HG03045 (cell line): ENCODE data around the gene VWA3B.

ENCODE experiments used
- ATAC-seq: cut with Tn5 transposase; IDR thresholded peaks from one replicate; pipeline ENCODE4 v1.9.1; 2021; ENCODE audit warnings: mild to moderate bottlenecking, moderate library complexity; ENCODE audit not compliant: unreplicated experiment

VWA3B gene

DNA sequence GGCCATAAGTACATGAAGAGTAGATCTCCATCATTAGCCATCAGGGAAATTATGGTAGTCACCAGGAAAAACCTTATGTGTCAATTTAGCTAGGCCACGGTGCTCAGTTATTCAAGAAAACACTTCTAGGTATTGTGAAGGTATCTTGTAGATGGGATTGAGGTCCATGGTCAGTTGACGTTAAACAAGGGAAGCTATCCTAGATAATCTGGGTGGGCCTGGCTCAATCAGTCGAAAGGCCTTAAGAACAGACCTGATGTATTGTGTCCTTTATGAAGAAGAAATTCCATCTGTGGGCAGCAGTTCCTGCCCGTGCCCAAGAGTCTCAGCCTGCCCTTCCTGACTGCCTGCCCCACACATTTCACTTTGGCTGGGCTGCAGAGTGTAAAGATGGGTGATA is 242.6 kb downstream of the VWA3B start:
- no peak for ATAC-seq

DNA sequence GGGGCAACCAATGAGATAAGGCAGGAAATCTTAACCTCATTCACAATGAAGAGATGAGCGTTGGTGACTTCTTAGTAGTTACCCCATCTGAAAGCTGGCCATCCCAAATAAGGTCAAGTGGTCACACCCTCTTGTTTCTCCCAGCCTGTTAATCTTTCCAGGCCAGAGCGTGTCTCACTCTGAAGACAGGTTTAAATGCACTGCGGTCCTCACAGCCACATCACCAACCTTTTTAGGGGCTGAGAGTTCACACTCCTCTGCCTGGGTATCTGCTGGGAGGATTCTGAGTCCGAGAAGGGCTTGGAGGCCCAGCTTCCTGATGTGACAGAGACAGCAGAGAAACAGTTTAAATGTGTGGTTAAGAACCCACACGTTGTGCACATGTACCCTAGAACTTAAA is 246.0 kb downstream of the VWA3B start:
- ATAC-seq: no peak

DNA sequence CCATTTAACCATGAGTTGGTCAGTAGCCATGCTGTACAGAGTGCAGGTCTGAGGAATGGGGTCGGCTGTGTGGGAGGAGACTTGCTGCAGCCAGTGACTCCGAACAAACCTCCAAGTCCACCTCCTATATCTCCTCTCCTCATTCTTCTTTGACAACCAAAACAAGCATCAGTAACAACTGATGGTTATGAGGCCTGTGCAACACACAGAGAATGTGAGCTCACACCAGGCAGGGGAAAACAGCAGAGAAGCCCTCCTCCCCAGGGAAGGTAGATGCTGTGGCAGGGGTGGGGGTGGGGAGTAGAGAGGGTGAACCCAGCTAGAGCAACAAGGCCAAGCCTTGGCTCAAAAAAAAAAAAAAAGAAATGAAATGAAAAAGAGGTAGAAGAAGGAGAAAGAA is 247.0 kb downstream of the VWA3B start:
- no peak for ATAC-seq

DNA sequence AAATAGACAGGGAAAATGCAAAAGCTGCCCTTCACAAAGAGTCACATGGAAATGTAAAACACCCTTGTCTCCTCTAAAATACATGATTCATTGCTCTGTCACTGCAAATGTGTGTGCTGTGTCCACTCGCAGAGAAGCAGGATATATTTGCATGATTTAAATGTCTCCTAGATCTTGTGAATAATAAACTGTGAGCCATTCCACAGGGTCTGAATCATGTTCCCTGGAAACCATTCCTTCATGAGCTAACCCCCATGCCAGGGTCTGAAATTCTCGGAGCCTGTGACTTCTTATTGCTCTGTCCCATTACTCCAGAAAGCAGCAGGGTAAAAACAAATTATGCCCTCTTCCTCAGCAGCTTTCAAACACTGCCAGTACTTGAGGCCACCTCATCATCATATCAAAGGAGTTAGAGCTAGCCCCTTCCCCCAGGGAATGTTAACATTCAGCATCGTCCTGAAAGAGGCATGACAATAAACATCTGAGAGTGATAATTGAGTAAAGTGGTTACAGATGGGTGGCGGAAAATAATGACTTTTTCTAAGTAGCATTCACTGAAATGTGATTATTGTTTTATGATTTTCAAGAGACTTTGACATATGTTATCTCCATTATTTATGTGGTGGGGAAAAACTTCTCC is 247.6 kb downstream of the VWA3B start:
- ATAC-seq: no peak

DNA sequence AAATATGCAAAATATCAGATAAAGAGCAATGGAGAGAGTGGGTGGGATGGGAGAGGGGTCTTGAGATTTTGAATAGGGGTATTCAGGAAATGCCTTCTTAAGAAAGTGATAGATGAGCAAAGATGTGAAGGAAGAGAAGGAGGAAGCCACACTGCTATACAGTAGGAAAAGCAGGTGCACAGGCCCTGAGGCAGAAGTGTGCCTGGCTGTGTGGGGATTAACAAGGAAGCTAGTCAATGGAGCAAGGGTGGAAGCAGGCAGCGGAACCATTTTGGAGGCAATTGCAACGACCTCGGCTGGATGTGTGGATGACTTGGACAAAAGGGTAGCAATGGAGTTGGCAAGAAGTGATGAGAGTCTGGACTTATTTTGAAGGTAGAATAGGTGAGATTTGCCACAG is 248.3 kb downstream of the VWA3B start:
- ATAC-seq: no peak

DNA sequence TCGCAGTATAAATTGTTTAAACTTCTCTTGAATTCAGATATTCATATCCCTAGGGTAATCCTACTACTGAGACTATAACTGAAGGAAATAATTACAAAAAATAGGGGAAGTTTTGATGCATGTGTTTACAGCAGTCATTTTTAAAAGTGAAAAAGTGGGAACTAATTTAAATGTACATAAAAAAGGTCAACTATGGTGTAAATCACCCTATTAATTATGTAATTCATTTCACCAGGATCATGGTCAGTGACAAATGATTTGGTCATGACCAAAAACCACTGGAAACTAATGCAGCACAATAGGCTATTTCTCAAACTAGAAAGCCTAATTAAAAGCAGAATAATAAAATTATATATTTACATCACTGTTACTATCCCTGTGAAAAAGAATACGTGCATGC is 254.3 kb downstream of the VWA3B start:
- ATAC-seq: no peak

DNA sequence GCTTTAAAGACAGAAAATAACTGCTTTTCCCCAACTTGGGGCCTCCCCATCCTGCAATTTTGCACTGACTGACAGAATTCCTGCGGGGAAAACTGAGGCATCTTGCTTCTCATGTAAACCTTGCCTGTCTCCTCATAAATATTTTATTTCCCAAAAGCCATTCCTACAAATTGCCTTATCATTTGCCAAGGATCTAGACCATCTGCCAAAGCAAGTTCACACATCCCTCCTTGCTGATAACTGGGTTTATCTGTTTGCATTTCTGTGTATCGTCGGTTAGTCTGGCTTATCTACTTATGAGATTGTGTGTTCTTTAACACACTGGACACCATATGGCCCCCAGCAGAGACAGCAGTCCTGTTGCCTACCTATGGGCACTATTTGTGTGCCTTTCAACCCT is 256.3 kb downstream of the VWA3B start:
- no peak for ATAC-seq

DNA sequence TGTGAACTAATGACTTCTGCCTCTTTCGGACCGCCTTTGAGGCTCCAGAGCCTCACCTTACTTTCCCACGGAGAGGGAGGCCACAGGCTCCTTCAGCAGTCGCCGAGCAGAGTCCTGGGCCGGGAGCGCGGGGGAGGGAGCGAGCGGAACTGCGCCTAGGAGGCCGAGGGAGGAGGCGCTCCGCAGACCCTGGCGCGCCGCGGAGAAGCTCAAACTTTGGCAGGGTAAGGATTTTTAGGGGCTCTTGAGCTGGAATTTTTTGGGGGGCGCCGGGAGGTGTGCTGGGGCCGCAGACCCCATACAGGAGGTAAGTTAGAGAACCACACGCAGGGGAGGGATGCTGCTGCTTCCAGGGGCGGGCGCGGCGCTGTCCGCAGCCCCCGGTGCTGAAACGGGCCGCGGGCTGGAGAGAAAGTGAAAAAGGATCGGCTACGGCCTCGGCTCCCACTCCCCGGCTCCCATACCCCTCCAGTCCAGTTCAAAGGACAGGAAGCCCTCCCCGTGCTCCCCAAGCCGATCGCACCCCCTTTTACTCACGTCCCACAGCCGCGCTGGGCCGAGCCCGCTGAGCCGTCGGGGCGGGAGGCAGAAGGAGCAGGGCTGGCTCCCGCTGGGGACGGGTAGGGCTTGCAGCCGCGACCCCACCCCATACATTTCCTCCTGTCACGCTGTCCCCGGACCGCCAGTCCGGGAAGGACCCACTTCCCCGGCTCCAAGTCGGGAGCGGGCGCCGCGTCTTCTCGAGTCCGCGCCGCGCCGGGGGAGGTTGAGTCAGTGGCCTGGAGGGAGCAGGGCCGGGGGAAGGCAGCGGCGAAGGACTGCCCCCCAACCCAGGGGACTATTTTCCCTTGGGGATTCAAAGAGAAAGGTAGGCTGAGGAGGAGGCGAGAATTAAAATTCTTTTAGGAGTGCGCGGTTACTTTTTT is 259.6 kb downstream of the VWA3B start, which contains the start of gene CNGA3:
Gene CNGA3 (plus strand): TSS at position 146 of the 926 bp plus-strand sequence. CDS start 23,520 bp downstream, outside the sequence.
- ATAC-seq: no peak

DNA sequence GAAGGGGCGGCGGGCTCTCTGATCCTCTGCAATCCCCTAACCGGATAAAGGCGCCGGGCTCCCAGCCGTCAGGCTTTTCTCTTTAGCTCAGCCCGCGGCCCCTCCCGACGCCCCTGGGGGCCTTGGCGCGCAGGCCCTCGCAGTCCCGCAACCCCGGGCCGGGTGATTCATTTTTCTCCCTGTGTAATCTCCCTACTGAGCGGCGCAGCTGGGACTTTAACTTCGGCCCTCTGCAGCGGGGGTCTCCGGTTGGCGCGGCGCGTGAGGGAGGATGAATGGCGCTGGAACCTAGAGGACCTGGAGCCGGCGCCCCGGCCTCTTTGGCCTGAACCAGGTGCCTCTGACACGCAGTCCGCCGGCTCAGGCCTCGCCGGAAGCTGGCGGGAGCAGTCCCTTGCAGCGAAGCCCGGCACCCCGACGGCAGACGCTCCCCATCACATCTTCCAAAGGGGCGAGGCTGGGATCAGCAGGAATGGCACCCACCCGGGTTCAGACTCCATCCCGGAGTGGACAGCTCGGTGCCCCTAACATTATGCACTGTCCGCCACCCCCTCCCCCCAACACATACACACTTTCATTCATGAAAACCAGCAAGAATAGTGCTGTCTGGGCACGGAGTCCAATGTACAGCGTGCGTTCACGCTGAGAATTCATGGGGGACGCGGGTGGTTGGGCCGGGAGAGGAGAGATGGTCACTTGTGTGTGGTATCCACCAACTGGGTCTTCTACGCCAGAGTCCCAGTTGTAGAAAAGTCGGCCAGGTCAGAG is 260.5 kb downstream of the VWA3B start:
- ATAC-seq: no peak

DNA sequence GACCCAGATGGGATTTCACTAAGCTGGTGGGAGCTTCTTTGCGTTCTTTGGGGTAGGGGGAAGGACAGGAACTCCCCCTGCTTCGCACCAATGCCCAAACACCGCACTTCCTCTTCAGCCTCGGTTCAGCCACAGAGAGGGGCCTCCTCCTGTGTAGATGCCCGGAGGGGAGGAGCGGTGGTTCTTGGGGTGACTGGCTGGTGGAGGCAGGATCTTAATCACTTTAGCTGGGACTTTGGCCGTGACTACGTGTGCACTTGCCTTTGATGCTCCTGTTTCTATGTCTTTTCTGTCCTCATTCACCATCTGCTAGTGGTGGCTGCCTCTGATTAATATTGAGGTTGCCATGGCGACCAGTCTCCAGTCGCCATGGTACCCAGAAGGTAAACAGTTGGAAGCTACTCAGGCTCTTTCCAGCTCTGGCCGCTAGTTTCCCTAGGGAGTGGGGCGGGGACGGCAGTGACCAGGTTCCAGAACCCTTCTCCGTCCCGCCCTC is 261.1 kb downstream of the VWA3B start:
- no peak for ATAC-seq

DNA sequence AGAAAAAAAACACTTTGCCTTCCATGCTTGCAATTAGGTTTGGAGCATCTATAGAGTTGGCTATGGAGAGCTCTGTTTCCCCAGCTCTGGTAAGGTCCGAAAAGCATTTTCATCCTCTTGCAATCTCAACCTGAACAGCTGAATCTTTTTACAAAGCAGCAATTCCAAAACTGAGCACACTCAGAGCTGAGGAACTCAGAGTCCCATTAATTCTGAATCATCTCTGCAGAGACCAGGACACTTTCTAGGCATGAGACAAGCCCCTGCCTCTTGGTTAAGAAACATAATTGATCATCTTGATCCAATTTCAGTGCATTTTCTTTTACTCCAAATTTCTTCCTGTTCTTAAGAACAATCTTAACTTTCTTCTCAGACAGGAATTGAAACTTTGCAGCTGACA is 263.4 kb downstream of the VWA3B start:
- no peak for ATAC-seq

DNA sequence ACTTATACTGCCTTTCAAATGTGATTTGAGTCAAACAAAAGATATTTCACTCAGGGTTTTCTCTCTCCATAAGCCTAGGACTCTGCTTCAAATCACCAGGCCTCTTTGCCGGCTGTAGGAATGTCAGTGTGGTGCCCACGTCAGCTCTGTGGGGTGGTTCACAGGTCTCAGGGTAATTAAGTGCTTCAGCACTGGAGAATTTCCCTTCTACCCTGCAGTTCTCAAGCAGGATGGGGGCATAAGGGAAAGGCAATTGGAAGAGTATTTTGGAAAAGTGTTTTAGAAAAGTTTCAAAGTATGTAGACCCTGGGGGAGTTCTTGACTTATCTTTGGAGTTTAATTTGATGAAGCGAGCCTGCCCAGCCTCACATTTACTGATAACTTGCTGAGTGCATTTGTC is 268.9 kb downstream of the VWA3B start:
- ATAC-seq: no peak

DNA sequence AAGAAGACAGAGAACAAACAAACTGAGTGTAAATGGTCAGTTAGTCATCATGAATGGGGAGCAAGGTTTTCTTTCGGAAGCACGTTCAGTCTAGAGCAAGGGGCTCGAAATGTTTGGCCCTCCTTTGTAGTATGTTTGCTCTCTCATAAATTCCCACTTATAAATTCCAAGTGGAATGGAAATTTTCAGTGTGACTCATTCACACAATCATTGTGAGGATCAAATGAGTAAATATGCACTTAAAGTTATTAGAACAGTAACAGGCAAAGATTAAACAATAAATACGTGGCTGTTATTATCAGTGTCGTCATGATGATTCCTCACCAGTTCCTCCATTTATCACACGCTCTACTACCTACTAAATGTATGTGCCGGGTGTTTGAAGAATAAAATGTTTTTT is 269.8 kb downstream of the VWA3B start:
- no peak for ATAC-seq

DNA sequence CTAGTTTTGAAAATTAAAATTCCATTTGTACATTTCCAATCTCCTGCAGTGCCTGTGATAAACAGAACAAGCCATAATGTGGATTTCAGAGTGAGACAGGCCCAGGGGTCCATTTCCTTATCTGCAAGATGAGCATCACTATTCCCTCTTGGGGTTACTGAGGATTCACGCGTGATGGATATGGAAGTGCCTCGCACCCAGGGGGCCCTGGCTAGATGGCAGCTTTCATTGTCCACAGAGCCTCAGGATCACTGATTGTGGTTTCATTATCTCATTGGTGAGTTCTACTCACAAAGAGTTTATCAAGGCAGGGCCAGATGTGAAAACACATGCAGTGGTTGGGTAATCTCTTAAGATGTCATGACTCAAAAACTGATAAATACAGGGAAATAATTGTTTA is 270.9 kb downstream of the VWA3B start:
- no peak for ATAC-seq

DNA sequence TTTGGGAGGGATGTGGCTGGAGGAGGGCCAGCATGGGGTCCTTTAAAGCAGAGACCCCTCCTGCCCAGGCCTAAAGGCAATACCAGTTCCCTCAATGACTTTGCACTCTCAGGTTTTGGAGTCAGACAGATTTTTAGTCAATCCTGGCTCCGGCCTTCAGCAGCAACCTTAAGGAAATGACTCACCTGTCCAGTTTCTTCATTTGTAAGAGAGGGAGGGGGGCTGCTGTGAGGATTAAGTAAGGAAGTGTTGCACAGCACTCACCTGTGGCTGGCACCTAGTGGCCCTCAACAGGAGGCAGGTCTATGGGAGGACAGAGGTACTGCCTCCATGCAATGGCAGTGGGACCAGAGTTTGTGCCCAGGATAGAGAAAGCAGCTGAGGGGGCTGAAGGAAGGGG is 273.0 kb downstream of the VWA3B start:
- ATAC-seq: no peak
